MCF 10A (cell line): ENCODE data around the gene LDLRAD4. TPM values are rescaled to one million over a fixed set of nuclear protein-coding genes. Genes with fewer than 3 reads are reported as not detected.

ENCODE experiments used
- BruUV-seq: library from RNA; stranded (reverse); fragments of 400-500 nt; replicated peaks from 2 replicates; lab custom pipeline; 2021; lab: Mats Ljungman, UMichigan
- CTCF ChIA-PET: fragments of 300-600 bp; sonication (Branson Sonifier 250); formaldehyde crosslinking; extraction: SDS; loops from one replicate; lab custom pipeline; 2021; ENCODE audit warnings: antibody characterized with exemption, inconsistent platforms; lab: Yijun Ruan, JAX
- POLR2A ChIA-PET: fragments of 300-600, 350-650 bp; sonication (Branson Sonifier 250); formaldehyde crosslinking; extraction: SDS; loops from one replicate; lab custom pipeline; 2020; ENCODE audit warnings: antibody characterized with exemption, inconsistent platforms; lab: Yijun Ruan, JAX
- DNase-seq: peaks from one replicate; pipeline ENCODE4 v3.0.0-alpha.2; 2018; ENCODE audit not compliant: unreplicated experiment
- H3K27ac Mint-ChIP-seq: one replicate; pipeline ENCODE4 v1.8.0; 2022; ENCODE audit warnings: mild to moderate bottlenecking, low read depth, mixed read lengths; ENCODE audit not compliant: unreplicated experiment
- H3K27me3 Mint-ChIP-seq: one replicate; pipeline ENCODE4 v1.8.0; 2022; ENCODE audit warnings: mixed read lengths; ENCODE audit not compliant: insufficient read depth, unreplicated experiment
- H3K36me3 Mint-ChIP-seq: one replicate; pipeline ENCODE4 v1.8.0; 2022; ENCODE audit warnings: mild to moderate bottlenecking, moderate library complexity, mixed read lengths; ENCODE audit not compliant: insufficient read depth, unreplicated experiment
- H3K4me1 Mint-ChIP-seq: one replicate; pipeline ENCODE4 v1.8.0; 2022; ENCODE audit warnings: mixed read lengths; ENCODE audit not compliant: insufficient read depth, unreplicated experiment
- H3K4me3 Mint-ChIP-seq: one replicate; pipeline ENCODE4 v1.8.0; 2022; ENCODE audit warnings: mild to moderate bottlenecking, moderate library complexity, mixed read lengths; ENCODE audit not compliant: unreplicated experiment
- H3K9me3 Mint-ChIP-seq: one replicate; pipeline ENCODE4 v1.8.0; 2022; ENCODE audit warnings: mixed read lengths; ENCODE audit not compliant: unreplicated experiment
- intact Hi-C: fragments of 100-400 bp; cut with micrococcal nuclease; formaldehyde crosslinking; loops from 2 replicates; pipeline ENCODE4 v1.14.1; 2022
- total RNA-seq: library from RNA; stranded (reverse); gene quantifications from 2 replicates; pipeline ENCODE4 v1.2.3, GENCODE V29; 2022
- TF ChIP-seq, protein P1 (sequence below): fragments of 200-600 bp; IDR thresholded peaks from one replicate; pipeline ENCODE4 v1.8.0; 2022; ENCODE audit warnings: antibody characterized with exemption, mild to moderate bottlenecking; ENCODE audit not compliant: unreplicated experiment

The LDLRAD4 gene
- total RNA-seq, 1 experiment from 2014 or later: not detected

DNA sequence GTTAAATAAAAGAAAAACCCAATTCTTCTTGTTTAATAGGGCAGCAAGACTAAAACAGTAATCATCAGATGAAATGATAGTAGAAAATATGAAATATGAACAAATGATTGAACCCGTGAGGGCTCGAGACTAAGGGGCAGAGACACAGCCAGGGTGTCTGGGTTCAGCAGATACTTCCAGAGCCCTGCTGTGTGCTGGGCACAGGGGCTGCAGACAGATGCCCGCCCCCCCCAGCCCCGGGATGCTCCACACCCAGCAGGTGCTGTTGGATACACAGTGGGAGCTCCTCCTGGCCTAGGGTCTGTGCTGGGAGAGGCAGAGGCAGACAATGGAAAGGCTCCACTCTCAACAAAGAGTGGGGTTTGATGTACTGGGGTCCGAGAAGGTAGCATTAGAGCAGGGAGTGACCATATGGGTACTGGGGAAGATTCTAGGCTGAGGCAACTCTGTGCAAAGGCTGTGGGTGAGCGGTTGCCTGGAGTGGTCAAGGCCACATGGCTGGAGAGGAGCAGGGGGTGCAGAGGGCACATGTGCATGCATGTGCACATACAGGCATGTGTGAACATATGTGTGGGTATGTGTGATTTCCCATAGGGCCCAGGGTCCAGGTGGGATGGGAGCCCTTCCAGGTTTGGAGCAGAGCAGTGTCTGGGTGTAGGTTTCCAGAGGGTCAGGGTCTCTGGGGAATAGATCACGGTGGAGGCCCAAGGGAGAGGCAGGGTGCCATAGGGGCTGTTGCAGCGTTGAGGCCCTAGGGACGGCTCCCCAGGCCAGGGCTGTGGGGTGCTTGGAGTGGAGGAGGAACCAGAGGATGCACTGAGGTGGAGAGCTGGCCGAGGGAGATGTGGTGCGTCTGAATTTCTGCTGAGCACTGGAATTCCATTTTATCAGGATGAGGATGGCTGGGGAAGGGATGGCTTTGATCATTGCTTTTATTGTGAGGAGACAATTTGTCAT lies 36.7 kb downstream of the LDLRAD4 start:
- no TSS peak for BruUV-seq
- H3K27me3 Mint-ChIP-seq: no peaks in the 10 kb centered on the region
- DNase-seq: no peak
- POLR2A ChIA-PET: no interaction called here
- no peaks in the 10 kb centered on the region for H3K36me3 Mint-ChIP-seq
- CTCF ChIA-PET: interaction anchor here (0.8 kb wide), 1 partner anchor 26 kb away, joined by 5 read pairs; no protein-coding TSS in a partner anchor
- H3K27ac Mint-ChIP-seq: no peak overlapping the region
- H3K9me3 Mint-ChIP-seq: peaks cover 11% of the 10 kb centered on the region
- TF ChIP-seq, protein P1, sequence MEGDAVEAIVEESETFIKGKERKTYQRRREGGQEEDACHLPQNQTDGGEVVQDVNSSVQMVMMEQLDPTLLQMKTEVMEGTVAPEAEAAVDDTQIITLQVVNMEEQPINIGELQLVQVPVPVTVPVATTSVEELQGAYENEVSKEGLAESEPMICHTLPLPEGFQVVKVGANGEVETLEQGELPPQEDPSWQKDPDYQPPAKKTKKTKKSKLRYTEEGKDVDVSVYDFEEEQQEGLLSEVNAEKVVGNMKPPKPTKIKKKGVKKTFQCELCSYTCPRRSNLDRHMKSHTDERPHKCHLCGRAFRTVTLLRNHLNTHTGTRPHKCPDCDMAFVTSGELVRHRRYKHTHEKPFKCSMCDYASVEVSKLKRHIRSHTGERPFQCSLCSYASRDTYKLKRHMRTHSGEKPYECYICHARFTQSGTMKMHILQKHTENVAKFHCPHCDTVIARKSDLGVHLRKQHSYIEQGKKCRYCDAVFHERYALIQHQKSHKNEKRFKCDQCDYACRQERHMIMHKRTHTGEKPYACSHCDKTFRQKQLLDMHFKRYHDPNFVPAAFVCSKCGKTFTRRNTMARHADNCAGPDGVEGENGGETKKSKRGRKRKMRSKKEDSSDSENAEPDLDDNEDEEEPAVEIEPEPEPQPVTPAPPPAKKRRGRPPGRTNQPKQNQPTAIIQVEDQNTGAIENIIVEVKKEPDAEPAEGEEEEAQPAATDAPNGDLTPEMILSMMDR: no peak
- no peak overlapping the region for H3K4me3 Mint-ChIP-seq
- no peaks in the 10 kb centered on the region for H3K4me1 Mint-ChIP-seq
- intact Hi-C loops: no loop called here

DNA sequence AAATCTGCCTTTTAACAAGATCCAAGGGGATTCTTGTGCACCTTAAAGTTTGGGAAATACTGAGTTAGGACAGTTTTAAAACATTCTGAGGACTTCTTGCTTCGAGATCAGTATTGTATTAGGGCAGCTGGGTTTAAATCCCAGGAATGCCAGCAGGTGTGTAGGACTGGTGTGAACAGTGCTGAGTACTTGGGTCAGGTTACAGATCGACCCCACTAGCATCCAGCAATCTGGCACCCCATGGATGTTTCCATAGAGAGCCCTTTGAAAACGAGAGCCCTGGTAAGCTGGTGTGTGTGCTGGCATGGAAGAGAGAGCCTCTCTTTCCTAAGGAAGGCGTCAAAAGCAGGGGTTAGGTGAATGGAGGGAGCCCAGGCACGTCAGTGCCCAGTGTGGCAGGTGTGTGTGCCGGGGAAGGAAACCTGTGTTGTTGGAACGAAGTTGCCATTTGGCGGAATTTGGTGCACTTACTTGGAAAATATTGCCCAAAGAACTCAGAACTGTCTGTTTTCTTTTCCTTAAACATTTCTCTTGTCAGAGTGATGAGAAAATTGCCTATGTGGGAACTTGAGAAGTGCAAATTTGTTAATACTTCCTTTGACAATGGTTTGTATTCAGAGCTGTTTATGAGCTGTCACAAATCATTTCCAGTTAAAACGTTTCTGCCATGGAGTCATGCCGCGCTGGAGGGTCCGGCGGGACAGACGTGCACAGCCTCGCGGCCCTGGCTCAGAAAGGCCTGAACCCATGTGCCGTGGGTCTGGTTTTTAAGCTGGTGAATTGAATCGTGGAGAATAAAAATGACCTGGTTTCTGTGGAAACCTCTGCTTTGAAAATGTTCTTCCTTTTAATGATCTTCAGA lies 38.1 kb downstream of the LDLRAD4 start:
- BruUV-seq: no TSS peak
- POLR2A ChIA-PET: no interaction called here
- H3K27ac Mint-ChIP-seq: no peak overlapping the region
- H3K27me3 Mint-ChIP-seq: no peaks in the 10 kb centered on the region
- H3K4me1 Mint-ChIP-seq: no peaks in the 10 kb centered on the region
- H3K9me3 Mint-ChIP-seq: peaks cover 12% of the 10 kb centered on the region
- TF ChIP-seq, protein P1: no peak
- no peak overlapping the region for H3K4me3 Mint-ChIP-seq
- intact Hi-C loops: no loop called here
- no peak for DNase-seq
- CTCF ChIA-PET: no interaction called here
- H3K36me3 Mint-ChIP-seq: no peaks in the 10 kb centered on the region

DNA sequence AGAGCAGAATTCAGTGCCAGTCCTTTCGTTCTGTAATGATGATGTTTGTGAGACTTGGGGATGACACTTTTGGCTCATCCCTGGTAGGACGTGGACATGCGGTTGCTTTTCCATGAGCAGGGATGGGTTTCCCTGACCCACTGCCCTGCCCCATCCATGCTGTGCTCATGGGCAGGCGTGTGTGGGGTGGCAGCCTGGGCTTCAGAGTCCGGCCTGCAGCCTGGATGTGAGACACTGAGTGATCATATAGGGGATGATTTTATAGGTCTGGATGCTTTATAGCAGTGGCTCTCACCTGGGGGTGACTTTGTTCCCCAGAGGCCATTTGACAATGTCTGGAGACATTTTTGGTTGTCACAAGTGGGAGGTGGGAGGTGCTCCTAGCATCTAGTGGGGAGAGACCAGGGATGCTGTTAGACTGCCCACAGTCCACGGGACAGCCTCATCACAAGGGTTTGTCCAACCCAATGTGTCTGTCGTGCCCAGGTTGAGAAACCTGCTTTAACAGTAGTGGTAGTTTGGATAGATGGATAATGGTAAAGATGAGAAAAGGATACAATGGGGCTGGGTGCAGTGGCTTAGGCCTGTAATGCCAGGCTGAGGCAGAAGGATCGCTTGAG lies 38.9 kb downstream of the LDLRAD4 start:
- H3K4me1 Mint-ChIP-seq: no peaks in the 10 kb centered on the region
- H3K36me3 Mint-ChIP-seq: no peaks in the 10 kb centered on the region
- BruUV-seq: no TSS peak
- H3K27ac Mint-ChIP-seq: no peak overlapping the region
- no peak for DNase-seq
- TF ChIP-seq, protein P1: no peak
- H3K4me3 Mint-ChIP-seq: no peak overlapping the region
- H3K27me3 Mint-ChIP-seq: no peaks in the 10 kb centered on the region
- CTCF ChIA-PET: no interaction called here
- intact Hi-C loops: no loop called here
- peaks cover 15% of the 10 kb centered on the region for H3K9me3 Mint-ChIP-seq
- POLR2A ChIA-PET: no interaction called here
